Thymus (tissue), 11 donors: ENCODE data around the gene LRRC41. TPM values are rescaled to one million over a fixed set of nuclear protein-coding genes. Genes with fewer than 3 reads are reported as not detected.
"Not testable (repeated sequence)": the region's sequence is repeated elsewhere in the genome, so short reads cannot be mapped to it uniquely, and the experiment has no call there.

ENCODE experiments used
- DNase-seq, 9 donors: peaks; one replicate each; pipeline ENCODE4 v3.0.0-alpha.2; 2013; ENCODE audit warnings: low spot score in 9 of 9, low read depth in 6 of 9, missing footprints in 1 of 9
- H3K27ac ChIP-seq, 2 donors: one replicate each; pipeline ENCODE4 v1.5.1; 2013; ENCODE audit warnings: control low read depth in 1 of 2, low read depth in 1 of 2, low read length in 1 of 2, mild to moderate bottlenecking in 1 of 2, moderate library complexity in 1 of 2
- H3K27me3 ChIP-seq, 2 donors: one replicate each; pipeline ENCODE4 v1.5.1; 2013; ENCODE audit warnings: low read length in 1 of 2; ENCODE audit not compliant: control insufficient read depth in 2 of 2, insufficient read depth in 1 of 2
- H3K36me3 ChIP-seq, 2 donors: one replicate each; pipeline ENCODE4 v1.5.1; 2013; ENCODE audit warnings: low read length in 1 of 2, mild to moderate bottlenecking in 1 of 2, moderate library complexity in 1 of 2; ENCODE audit not compliant: control insufficient read depth in 2 of 2, insufficient read depth in 2 of 2
- H3K4me1 ChIP-seq, 2 donors: one replicate each; pipeline ENCODE4 v1.5.1; 2013; ENCODE audit warnings: low read length in 2 of 2; ENCODE audit not compliant: control insufficient read depth in 2 of 2, insufficient read depth in 2 of 2
- H3K4me3 ChIP-seq, 2 donors: one replicate each; pipeline ENCODE4 v1.5.1; 2013; ENCODE audit warnings: low read length in 2 of 2, control low read depth in 1 of 2, mild to moderate bottlenecking in 1 of 2
- H3K9me3 ChIP-seq, 2 donors: one replicate each; pipeline ENCODE4 v1.5.1; 2013; ENCODE audit warnings: low read length in 1 of 2, mild to moderate bottlenecking in 1 of 2; ENCODE audit not compliant: control insufficient read depth in 2 of 2, insufficient read depth in 1 of 2
- WGBS: extraction: QIAGEN DNeasy Blood & Tissue Kit; methylation state at CpG from one replicate; pipeline ENCODE4 v1.1.7; 2013; 5-methylcytosine and 5-hydroxymethylcytosine counted together
- polyA plus RNA-seq: library from polyadenylated mRNA; stranded (reverse); fragments of 200-250 nt; gene quantifications from one replicate; pipeline ENCODE4 v1.2.3, GENCODE V29; 2013
- total RNA-seq: library from RNA; stranded (reverse); fragments of 120-200 nt; gene quantifications from one replicate; pipeline ENCODE4 v1.2.4, GENCODE V29; 2013
- donor health status: healthy.

Gene LRRC41
- total and polyA plus RNA-seq, 2 donors = 24.1 to 32.8 TPM

DNA sequence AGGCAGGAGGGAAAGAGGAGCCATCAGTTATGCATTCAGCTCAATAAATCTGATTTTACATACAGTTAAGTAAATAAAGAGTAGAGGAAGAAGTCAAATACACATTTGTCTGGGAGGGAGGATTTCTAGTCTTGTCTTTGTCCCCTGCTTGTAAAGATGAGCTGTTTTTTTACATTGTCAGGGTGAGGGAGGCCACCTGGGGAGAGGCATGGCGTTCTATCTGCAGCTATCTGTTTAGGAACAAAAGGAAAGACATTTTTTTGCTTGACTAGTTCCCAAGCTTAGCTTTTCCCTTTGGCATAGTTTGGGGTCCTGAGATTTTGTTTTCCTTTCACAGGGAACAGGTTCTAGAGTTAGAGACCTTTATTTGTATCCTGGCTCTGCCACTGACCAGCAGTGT, 40.9 kb downstream of the LRRC41 start:
- WGBS = 97% methylated on average over 1 of the region's 1 CpG
- H3K27me3 ChIP-seq = no peaks in the 10 kb centered on the region
- no peak overlapping the region for H3K27ac ChIP-seq
- H3K4me3 ChIP-seq = no peak overlapping the region
- H3K4me1 ChIP-seq = no peaks in the 10 kb centered on the region
- no peaks in the 10 kb centered on the region for H3K9me3 ChIP-seq
- DNase-seq = no peak
- H3K36me3 ChIP-seq = peaks cover 81 to 87% of the 10 kb centered on the region in 2 donors

GRCh38 chr1:46256523-46256922, 46.9 kb downstream of the LRRC41 start:
- Histone ChIP-seq H3K4me3 (no peak overlapping the region), H3K36me3 (peaks cover 61 to 70% of the 10 kb centered on the region in 2 donors), H3K9me3 (no peaks in the 10 kb centered on the region), H3K27me3 (no peaks in the 10 kb centered on the region), H3K4me1 (no peaks in the 10 kb centered on the region), H3K27ac (no peak overlapping the region)
- 97% methylated on average over 2 of the region's 2 CpGs for WGBS
- no peak for DNase-seq

DNA sequence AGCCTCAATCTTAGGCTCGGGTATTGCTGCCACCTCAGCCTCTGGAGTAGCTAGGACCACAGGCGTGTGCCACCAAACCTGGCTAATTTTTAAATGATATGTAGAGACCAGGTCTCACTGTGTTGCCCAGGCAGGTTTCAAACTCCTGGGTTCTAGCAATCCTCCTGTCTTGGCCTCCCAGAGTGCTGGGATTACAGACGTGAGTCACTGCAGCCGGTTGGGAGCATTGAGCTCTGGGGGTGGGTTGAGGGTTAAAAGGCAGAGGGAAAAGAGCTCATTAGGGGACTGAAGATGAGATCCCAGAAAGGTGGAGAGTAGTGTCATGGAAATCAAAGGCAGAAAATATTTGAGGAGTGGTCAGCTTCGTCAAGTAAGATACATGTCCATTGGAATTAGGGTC, 48.7 kb downstream of the LRRC41 start:
- WGBS = 97% methylated on average over 5 of the region's 5 CpGs

DNA sequence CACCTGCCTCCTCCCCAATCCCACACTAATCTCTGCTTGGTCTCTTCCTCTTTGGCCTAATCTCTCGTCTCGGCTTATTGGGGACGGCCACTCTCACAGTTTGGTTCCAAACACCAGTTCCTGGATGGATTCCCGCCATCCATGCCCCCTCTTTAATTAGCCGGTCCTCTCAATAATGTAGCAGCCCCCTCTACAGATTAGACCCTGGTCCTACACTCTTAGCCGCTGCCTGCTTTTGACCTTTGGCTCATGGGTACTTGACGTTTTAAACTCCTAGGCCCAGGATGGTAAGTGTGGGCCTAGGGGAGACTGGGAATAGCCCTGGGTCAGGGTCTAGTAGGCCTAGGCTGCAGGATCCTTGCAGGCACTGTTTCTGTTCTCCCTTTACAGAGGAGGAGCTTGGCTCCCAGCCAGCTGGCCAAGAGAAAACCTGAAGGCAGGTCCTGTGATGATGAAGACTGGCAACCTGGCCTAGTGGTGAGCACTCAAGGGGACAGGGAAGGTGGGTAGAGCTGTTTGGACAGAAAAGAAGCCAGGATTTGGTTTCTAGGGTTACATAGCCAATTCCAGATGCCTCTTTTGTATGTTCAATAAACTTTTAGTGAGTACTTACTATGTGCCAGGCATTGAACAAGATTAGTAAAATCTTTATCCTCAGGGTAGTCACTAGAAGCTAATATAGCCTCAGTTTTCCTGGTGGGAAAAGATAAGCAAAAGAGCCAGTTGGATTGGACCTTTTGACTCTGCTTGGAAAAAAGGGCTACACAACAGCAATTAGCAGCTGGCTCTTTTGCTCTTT, 55.1 kb downstream of the LRRC41 start:
- peak in 4 of 9 donors; percentile 4 to 42 (median 16) for DNase-seq
- Histone ChIP-seq H3K36me3 (peaks cover 17 to 31% of the 10 kb centered on the region in 2 donors), H3K4me1 (peaks cover 17 to 31% of the 10 kb centered on the region in 2 donors), H3K9me3 (peaks cover 0 to 1% of the 10 kb centered on the region in 2 donors), H3K27me3 (no peaks in the 10 kb centered on the region), H3K4me3 (peak overlapping the region; percentile 65 to 75), H3K27ac (no peak overlapping the region)
- 7% methylated on average over 7 of the region's 7 CpGs for WGBS

More for the DNA sequence above, 48.7 kb downstream of the LRRC41 start:
- DNase-seq = no peak
- Histone ChIP-seq H3K4me3 (no peak overlapping the region), H3K27me3 (no peaks in the 10 kb centered on the region), H3K36me3 (peaks cover 51 to 63% of the 10 kb centered on the region in 2 donors), H3K9me3 (no peaks in the 10 kb centered on the region), H3K27ac (no peak overlapping the region), H3K4me1 (no peaks in the 10 kb centered on the region)

DNA sequence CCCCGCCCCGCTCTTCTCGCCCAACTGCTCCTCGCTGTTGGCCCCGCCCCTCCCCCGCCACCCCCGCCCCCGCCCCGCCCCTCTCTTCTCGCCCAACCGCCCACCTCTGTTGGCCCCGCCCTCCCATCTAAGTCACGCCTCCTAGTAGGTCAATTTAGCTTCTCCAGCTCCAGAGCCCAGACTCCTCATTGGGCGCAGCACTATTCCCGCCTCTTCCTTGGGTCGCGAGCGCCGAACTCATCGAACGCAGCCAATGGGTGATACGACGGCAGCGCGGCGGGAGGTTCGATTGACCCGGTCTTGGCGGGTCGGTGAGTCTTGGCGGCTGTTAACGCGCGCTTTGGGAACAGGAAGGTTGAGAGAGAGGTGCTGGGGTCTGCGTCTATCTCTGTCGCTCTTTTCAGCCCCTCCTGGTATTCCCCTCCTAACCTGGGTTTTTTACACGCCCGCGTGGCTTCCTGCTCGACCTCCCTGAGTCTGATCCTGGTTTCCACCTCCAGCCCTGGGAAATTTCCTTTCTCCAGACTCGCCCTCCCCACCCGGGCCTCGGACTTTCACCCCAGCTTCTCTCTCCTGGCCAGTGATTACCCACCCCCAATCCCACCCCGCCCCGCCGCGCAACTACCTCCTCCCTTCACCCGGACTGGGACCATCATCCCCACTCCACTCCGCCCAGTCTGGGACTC, 55.8 kb downstream of the LRRC41 start, which contains the start of gene RAD54L:
Gene RAD54L, plus strand, starts transcription at position 328 of the 686 bp plus-strand sequence. CDS start 643 bp downstream, outside the sequence.
- H3K36me3 ChIP-seq = peaks cover 15 to 27% of the 10 kb centered on the region in 2 donors
- WGBS = under 1% methylated on average over 49 of the region's 49 CpGs
- H3K27ac ChIP-seq = peak within 1 kb of the TSS; percentile 1 to 74
- peaks cover 17 to 31% of the 10 kb centered on the region in 2 donors for H3K4me1 ChIP-seq
- H3K9me3 ChIP-seq = peaks cover 0 to 1% of the 10 kb centered on the region in 2 donors
- peak within 1 kb of the TSS; percentile 65 to 75 for H3K4me3 ChIP-seq
- no peaks in the 10 kb centered on the region for H3K27me3 ChIP-seq
- peak; percentile 91 to 98 (median 93) for DNase-seq

DNA sequence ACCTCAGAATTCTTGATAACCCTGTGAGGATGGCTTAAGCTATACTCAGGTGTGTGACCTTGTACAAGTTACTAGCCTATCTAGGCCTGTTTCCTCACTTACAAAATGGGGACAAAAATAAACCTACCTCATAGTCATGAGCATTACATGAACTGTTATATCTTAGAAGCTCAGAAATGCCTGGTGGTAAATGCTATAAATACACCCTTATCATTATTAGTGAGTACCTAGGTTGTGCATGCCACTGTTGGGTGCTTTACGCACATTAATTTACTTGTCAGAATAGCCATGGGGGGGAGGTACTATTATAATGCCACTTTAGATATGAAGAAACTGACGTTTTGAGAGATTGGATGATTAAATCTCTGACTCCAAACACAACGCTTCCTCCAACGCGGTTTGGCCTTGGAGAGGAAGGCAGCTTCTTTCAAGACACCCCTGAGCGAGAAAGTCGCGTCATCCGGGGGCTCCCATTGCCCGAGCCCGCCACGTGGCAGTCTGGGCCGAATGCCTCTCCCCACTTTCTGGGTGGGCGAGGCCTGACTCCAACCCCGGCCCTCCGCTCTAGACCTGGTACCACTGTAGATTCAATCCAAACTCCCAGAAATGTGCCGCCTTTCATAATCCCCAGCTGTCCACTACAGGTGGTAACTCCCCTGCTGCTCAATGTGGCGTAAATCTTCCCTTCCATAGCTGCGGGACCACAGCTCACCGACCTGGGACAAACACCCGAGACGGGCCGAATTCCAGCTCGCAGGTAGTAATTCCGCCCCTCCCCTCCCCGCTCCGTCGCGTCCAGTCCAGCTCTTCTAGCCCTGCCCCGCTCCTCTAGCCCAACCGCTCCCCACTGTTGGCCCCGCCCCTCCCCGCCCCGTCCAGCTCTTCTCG, 56.6 kb downstream of the LRRC41 start:
- H3K27ac ChIP-seq = peak overlapping the region; percentile 1 to 72
- WGBS = 3% methylated on average over 35 of the region's 35 CpGs
- DNase-seq = peak in 4 of 9 donors; percentile 23 to 69 (median 36)
- peak overlapping the region; percentile 48 to 74 for H3K4me3 ChIP-seq
- peaks cover 0 to 1% of the 10 kb centered on the region in 2 donors for H3K9me3 ChIP-seq
- H3K36me3 ChIP-seq = peaks cover 12 to 20% of the 10 kb centered on the region in 2 donors
- peaks cover 17 to 31% of the 10 kb centered on the region in 2 donors for H3K4me1 ChIP-seq
- no peaks in the 10 kb centered on the region for H3K27me3 ChIP-seq

- not testable (repeated sequence) for DNase-seq, H3K27me3 ChIP-seq, H3K4me3 ChIP-seq, H3K9me3 ChIP-seq
- H3K4me1 ChIP-seq = peaks cover 17 to 31% of the 10 kb centered on the region in 2 donors
- peak overlapping the region in 1 of 2 donors; percentile 72 for H3K27ac ChIP-seq
- H3K36me3 ChIP-seq = peaks cover 8 to 14% of the 10 kb centered on the region in 2 donors
- WGBS = 97% methylated on average over 17 of the region's 17 CpGs
Measured at GRCh38 chr1:46246136-46246535, 57.3 kb downstream of the LRRC41 start.

GRCh38 chr1:46244656-46245371, 58.6 kb downstream of the LRRC41 start:
- Histone ChIP-seq H3K27me3 (no peaks in the 10 kb centered on the region), H3K36me3 (peaks cover 4 to 7% of the 10 kb centered on the region in 2 donors), H3K9me3 (peaks cover 0 to 1% of the 10 kb centered on the region in 2 donors), H3K4me3 (no peak overlapping the region), H3K4me1 (peaks cover 17 to 31% of the 10 kb centered on the region in 2 donors), H3K27ac (no peak overlapping the region)
- peak in 5 of 9 donors; percentile 13 to 69 (median 35) for DNase-seq
- 70% methylated on average over 3 of the region's 3 CpGs for WGBS
